HUES64 (cell line): ENCODE data around the gene PATL1.
A peak's percentile ranks its signal among the peaks of the same experiment; 100 is the strongest.

ENCODE experiments used
- H3K27ac ChIP-seq: 2 replicates; pipeline ENCODE4 v1.7.0; 2013; ENCODE audit warnings: low read depth, low read length, inconsistent platforms
- H3K27me3 ChIP-seq: 2 replicates; pipeline ENCODE4 v1.6.1; 2013; ENCODE audit warnings: mild to moderate bottlenecking, low read length; ENCODE audit not compliant: insufficient read depth
- H3K36me3 ChIP-seq: 2 replicates; pipeline ENCODE4 v1.6.1; 2013; ENCODE audit warnings: mild to moderate bottlenecking, low read length; ENCODE audit not compliant: insufficient read depth
- H3K4me1 ChIP-seq: 2 replicates; pipeline ENCODE4 v1.6.1; 2013; ENCODE audit warnings: mild to moderate bottlenecking, low read length, moderate library complexity; ENCODE audit not compliant: insufficient read depth
- H3K4me3 ChIP-seq: 2 replicates; pipeline ENCODE4 v1.5.1; 2013; ENCODE audit warnings: mild to moderate bottlenecking, low read length, moderate library complexity
- H3K9ac ChIP-seq: 2 replicates; pipeline ENCODE4 v1.6.1; 2013; ENCODE audit warnings: mild to moderate bottlenecking, low read depth, low read length
- H3K9me3 ChIP-seq: 2 replicates; pipeline ENCODE4 v1.6.1; 2013; ENCODE audit warnings: low read depth, low read length; ENCODE audit not compliant: insufficient read depth
- WGBS: fragments of 150-250, 120-280 bp; methylation state at CpG from one replicate; pipeline ENCODE4 v1.1.7; 2013; ENCODE audit warnings: missing lambda C conversion rate; 5-methylcytosine and 5-hydroxymethylcytosine counted together

The PATL1 gene

DNA sequence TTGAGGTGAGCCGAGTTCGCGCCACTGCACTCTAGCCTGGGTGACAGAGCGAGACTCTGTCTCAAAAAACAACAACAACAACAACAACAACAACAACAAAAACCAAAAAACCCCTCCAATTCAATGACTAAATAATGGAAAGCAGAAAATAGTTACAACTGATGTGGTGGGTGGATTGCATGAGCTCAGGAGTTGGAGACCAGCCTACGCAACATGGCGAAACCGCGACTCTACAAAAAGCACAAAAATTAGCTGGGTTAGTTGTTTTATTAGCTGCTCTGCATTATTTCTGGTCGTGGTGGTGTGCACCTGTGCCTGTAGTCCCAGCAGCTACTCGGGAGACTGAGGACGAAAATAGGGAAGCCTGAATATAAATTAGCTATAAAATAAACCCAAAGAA, 2.6 kb upstream of the PATL1 start:
- H3K9ac ChIP-seq, result no peak overlapping the region
- H3K27me3 ChIP-seq, result no peaks in the 10 kb centered on the region
- H3K9me3 ChIP-seq, result no peaks in the 10 kb centered on the region
- 95% methylated on average over 10 of the region's 11 CpGs for WGBS
- no peak overlapping the region for H3K27ac ChIP-seq
- peaks cover 6% of the 10 kb centered on the region for H3K36me3 ChIP-seq
- no peak overlapping the region for H3K4me3 ChIP-seq
- H3K4me1 ChIP-seq, result peaks cover 11% of the 10 kb centered on the region; the same call in 1 of the 2 replicates

DNA sequence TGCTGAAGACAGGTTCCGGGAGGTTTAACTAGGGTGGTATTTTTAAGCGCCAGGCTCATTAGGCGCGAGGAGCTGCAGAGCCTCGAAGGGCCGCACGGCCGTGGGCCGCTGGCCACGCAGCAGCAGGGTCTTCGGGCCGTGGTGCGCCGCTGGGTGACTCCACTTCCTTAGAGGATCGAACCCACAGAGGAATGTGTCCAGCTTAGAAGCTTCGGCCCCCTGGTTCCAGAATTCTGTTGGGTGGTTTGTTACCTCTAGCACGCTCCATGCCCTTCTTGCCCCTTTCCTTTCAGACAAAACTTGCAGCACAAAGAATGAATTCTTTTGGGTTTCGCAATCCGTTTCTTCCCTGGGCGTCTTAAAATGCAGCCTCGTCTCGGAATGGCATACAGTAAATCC, 773 bp upstream of the PATL1 start:
- no peaks in the 10 kb centered on the region for H3K27me3 ChIP-seq
- 15% methylated on average over 22 of the region's 22 CpGs for WGBS
- H3K9ac ChIP-seq, result peak overlapping the region; percentile 80
- no peaks in the 10 kb centered on the region for H3K9me3 ChIP-seq
- peaks cover 25% of the 10 kb centered on the region for H3K36me3 ChIP-seq
- H3K4me3 ChIP-seq, result peak overlapping the region; percentile 64
- H3K4me1 ChIP-seq, result peaks cover 11% of the 10 kb centered on the region; the same call in 1 of the 2 replicates
- peak overlapping the region; percentile 82 for H3K27ac ChIP-seq

DNA sequence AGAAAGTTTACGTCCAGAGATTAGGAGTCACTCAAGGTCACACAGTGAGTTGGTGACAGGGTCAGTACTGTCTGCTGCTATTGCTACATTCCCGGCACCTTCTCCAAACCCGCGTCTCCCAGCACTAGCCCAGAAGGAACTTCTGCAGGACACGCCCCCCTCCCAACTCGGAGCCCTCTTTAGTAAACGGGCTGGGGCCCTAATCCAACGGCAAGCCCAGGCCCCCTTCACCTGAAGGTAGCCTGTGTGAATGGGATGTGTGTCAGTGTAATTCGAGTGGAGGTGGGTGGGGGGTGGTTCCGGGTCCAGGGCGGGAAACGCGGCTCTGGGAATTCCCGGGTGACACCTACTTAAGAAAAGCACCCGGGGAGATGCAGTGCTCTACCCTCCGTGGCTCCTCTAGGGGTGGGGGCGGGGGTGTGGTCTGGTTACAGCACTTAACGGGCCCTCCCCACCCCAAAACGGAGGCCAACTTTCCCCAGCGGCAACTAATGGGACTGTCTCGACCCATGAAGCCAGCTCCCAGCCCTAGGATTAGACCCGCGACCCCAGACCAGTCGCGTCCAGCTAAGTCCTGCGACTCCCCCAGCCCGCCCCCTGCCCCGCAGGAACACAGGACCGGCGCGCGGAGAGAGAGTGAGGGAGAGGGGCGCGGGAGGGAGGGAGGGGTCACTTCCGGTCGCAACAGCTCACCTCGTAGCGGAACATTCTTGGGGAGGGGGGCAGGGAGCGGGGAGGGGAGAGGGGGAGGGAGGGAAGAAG, 468 bp downstream of the PATL1 start:
- Histone ChIP-seq H3K9ac (peak overlapping the region; percentile 81), H3K4me1 (peaks cover 11% of the 10 kb centered on the region; the same call in 1 of the 2 replicates), H3K36me3 (peaks cover 37% of the 10 kb centered on the region), H3K9me3 (no peaks in the 10 kb centered on the region), H3K4me3 (peak overlapping the region; percentile 64), H3K27ac (peak overlapping the region; percentile 82), H3K27me3 (no peaks in the 10 kb centered on the region)
- WGBS, result under 1% methylated on average over 39 of the region's 39 CpGs

DNA sequence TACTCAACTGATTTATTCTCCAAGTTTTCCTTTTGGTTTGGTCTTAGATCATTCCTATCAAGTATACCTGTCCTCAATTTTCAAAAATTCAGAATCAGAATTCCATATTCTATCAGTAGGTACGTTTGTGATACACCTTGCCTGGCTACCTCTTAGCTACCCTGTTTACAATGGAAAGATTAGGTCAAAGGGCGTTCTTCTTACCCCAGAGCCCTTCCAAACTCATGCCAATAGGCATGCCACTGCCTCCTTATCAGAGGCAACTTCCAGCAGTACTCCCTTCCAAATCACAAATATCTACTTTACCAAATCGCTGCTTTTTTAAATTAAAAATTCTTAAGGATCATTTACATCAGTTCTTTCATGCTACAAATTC, 1.0 kb downstream of the PATL1 start:
- 41% methylated on average over 3 of the region's 3 CpGs for WGBS
- Histone ChIP-seq H3K27me3 (no peaks in the 10 kb centered on the region), H3K9me3 (no peaks in the 10 kb centered on the region), H3K4me1 (peaks cover 11% of the 10 kb centered on the region; the same call in 1 of the 2 replicates), H3K4me3 (peak overlapping the region; percentile 64), H3K27ac (peak overlapping the region; percentile 82; the same call in 1 of the 2 replicates), H3K36me3 (peaks cover 42% of the 10 kb centered on the region), H3K9ac (peak overlapping the region; percentile 81; the same call in 1 of the 2 replicates)

DNA sequence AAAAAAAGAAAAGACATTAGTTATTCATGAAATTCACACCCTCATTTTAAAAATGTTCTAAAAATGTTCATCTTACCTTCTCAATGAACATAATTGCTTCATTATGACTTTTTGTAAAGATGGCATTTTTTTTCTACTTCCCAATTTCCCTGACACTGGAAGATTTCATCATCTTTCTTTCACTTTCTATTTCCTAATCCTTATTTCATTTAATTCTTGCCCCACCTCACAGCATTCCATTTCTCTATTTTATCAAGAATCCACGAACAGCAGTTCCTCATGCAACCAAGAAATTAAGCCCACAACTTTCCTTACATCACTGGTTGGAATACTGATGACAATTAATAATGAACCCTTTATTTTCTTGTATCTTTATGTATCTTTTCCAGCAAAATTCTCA, 1.9 kb downstream of the PATL1 start:
- no peak overlapping the region for H3K27ac ChIP-seq
- WGBS, result 97% methylated on average over 1 of the region's 1 CpG
- H3K36me3 ChIP-seq, result peaks cover 50% of the 10 kb centered on the region
- H3K4me3 ChIP-seq, result no peak overlapping the region
- H3K4me1 ChIP-seq, result peaks cover 11% of the 10 kb centered on the region; the same call in 1 of the 2 replicates
- no peaks in the 10 kb centered on the region for H3K27me3 ChIP-seq
- H3K9ac ChIP-seq, result no peak overlapping the region
- no peaks in the 10 kb centered on the region for H3K9me3 ChIP-seq

DNA sequence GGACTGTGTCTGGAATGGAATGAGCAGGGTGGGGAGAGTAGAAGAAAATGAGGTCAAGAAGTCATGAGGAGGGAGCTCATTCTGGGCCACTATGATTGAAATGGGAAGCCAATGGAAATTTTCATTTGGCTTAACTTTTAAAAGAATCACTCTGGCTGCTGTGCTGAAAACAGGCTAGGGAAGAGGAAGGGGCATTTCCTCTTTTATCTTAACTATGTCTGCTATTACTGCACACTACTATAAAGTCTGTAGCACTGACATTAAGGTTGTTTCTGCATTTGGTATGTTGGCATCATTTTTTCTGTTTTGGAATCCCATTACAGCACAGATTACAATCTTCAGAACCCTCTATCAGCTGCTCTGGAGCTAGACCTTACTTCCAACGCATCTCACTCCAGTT, 8.2 kb downstream of the PATL1 start:
- Histone ChIP-seq H3K4me3 (no peak overlapping the region), H3K9ac (no peak overlapping the region), H3K36me3 (peaks cover 98% of the 10 kb centered on the region), H3K27me3 (no peaks in the 10 kb centered on the region), H3K4me1 (no peaks in the 10 kb centered on the region), H3K27ac (no peak overlapping the region), H3K9me3 (no peaks in the 10 kb centered on the region)
- WGBS, result 95% methylated on average over 1 of the region's 1 CpG

DNA sequence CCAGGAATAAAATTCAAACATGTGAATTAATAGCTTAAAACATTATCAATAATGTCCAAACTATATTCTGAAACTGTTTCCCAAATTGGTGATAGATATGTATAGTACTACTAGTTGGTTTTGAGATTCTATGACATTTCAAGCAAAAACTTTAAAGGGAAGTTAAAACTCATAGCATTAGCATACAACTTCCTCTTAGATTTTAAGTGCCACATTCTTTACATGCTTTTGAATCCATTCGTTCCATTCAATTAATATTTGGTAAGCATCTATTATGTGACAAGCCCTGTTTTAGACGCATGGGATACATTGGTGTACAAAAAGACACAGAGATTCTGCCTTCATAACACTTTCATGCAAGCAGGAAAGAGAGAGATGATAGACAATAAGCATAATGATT, 8.9 kb downstream of the PATL1 start:
- Histone ChIP-seq H3K36me3 (peaks cover 98% of the 10 kb centered on the region), H3K27ac (no peak overlapping the region), H3K9ac (no peak overlapping the region; the same call in 1 of the 2 replicates), H3K9me3 (no peaks in the 10 kb centered on the region), H3K4me3 (no peak overlapping the region), H3K4me1 (no peaks in the 10 kb centered on the region), H3K27me3 (no peaks in the 10 kb centered on the region)
- 78% methylated on average over 2 of the region's 2 CpGs for WGBS

DNA sequence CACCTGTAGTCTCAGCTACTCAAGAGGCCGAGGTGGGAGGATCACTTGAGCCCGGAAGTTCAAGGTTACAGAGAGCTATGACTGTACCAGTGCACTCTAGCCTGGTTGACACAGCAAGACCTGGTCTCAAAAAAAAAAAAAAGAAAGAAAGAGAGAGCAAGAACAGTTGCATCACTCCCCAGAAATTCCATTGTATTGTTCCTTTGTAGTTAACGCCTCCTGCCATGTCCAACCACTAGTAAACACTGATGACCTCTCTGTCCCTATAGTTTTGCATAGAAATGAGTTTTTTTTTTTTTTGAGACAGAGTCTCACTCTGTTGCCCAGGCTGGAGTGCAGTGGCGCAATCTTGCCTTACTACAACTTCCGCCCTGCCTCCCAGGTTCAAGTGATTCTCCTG, 10.8 kb downstream of the PATL1 start:
- Histone ChIP-seq H3K9me3 (no peaks in the 10 kb centered on the region), H3K9ac (no peak overlapping the region), H3K27me3 (no peaks in the 10 kb centered on the region), H3K27ac (no peak overlapping the region), H3K4me1 (no peaks in the 10 kb centered on the region), H3K36me3 (peaks cover 98% of the 10 kb centered on the region), H3K4me3 (no peak overlapping the region)
- 92% methylated on average over 5 of the region's 5 CpGs for WGBS

DNA sequence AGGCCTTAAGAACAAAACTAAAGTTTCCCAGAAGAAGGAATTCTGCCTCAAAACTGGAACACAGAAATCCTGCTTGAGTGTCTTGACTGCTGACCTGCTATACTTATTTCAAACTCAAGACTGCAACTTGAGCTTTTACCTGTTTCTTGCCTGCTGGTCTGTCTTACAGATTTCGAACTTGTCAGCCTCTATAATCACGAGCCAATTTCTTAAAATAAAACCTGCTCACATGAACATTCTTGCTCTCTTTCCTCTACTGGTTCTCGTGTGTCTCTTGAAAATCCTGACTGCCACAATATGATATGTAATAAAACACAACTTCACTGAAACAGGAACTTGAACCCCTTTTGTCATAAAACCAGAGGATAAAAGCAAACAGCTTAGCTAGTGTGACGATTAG, 13.9 kb downstream of the PATL1 start:
- Histone ChIP-seq H3K9me3 (no peaks in the 10 kb centered on the region), H3K27ac (no peak overlapping the region), H3K36me3 (peaks cover 98% of the 10 kb centered on the region), H3K27me3 (no peaks in the 10 kb centered on the region), H3K9ac (no peak overlapping the region), H3K4me1 (no peaks in the 10 kb centered on the region), H3K4me3 (no peak overlapping the region)
- 95% methylated on average over 4 of the region's 4 CpGs for WGBS

DNA sequence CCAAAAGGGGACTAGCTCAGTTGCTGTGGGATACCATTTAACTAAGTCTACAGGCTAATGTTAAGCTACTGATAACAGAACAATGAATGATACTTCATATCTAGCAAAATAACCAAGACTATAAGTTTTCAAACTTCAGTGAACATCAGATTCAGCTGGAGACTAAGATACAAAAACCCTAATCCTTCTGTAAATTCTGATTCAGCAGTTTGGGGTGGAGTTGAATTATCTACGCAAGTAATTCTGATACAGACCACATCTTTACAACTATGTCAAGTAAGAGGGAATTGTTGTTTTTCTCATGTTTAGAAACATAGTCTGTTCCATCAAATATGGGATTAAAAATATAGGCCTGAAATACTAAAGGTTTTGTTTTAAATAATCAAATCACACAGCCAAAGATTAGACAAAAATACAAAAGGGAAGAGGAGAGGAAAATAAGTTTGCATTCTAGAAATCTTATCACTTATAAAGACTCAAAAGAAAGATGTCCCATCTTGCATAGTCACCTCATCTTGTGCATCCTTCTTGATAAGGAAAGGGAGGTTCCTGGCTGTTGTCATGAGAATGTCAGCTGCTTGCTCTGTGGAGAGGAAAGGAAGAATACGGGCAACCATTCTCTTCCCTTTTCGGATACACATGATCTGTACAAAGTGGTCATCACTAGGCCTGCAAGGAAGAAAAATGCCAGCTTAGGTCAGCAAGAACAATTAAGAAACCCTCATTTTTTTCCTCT, 21.4 kb downstream of the PATL1 start:
- Histone ChIP-seq H3K27me3 (no peaks in the 10 kb centered on the region), H3K4me3 (no peak overlapping the region), H3K9me3 (peaks cover 7% of the 10 kb centered on the region; the same call in 1 of the 2 replicates), H3K27ac (no peak overlapping the region), H3K36me3 (peaks cover 98% of the 10 kb centered on the region), H3K9ac (no peak overlapping the region), H3K4me1 (no peaks in the 10 kb centered on the region)
- 96% methylated on average over 2 of the region's 3 CpGs for WGBS

DNA sequence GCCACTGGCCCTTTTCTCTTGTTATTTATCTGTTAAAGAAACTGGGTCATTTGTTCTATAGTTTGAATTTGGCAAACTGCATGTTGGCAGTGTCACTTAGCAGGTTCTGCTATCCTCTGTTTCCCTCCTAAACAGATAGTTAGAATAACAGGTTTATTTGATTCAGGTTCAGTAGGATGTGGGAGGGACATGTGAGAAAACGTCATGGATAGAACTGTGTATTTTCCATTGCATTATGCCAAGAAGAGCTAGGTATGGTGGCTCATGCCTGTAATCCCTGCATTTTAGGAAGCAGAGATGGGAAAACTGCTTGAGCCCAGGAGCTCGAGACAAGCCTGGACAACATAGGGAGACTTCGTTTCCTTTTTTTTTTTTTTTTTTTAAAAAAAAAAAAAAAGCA, 24.3 kb downstream of the PATL1 start:
- H3K27me3 ChIP-seq, result no peaks in the 10 kb centered on the region
- 97% methylated on average over 2 of the region's 3 CpGs for WGBS
- no peak overlapping the region for H3K9ac ChIP-seq
- H3K27ac ChIP-seq, result no peak overlapping the region
- no peak overlapping the region for H3K4me3 ChIP-seq
- no peaks in the 10 kb centered on the region for H3K4me1 ChIP-seq
- peaks cover 7% of the 10 kb centered on the region; the same call in 1 of the 2 replicates for H3K9me3 ChIP-seq
- peaks cover 94% of the 10 kb centered on the region for H3K36me3 ChIP-seq
